IMR-90 (cell line): ENCODE results near the gene ANKRD11. TPM values are rescaled to one million over a fixed set of nuclear protein-coding genes. Genes with fewer than 3 reads are reported as not detected.

Experiments used
- ATAC-seq: fragments of 200-7000 bp; cut with Tn5 transposase; 2 replicates; pipeline ENCODE4 v1.9.1; 2020; ENCODE audit warnings: low read depth, mild to moderate bottlenecking, moderate library complexity
- BruUV-seq: library from RNA; stranded (reverse); fragments of 400-500 nt; replicated peaks from 2 replicates; lab custom pipeline; 2021; lab: Mats Ljungman, UMichigan
- CTCF ChIA-PET: fragments of 300-600 bp; formaldehyde crosslinking; extraction: SDS; loops from one replicate; lab custom pipeline; 2021; ENCODE audit warnings: antibody characterized with exemption; lab: Yijun Ruan, JAX
- POLR2A ChIA-PET: fragments of 300-600 bp; sonication (Branson Sonifier 250); formaldehyde crosslinking; loops from one replicate; lab custom pipeline; 2022; ENCODE audit warnings: antibody characterized with exemption; ENCODE audit not compliant: unreplicated experiment; lab: Charles Lee
- DNase-seq: peaks from one replicate; pipeline ENCODE4 v3.0.0; 2013
- H2AFZ ChIP-seq: replicated peaks from 2 replicates; pipeline ENCODE3; 2013; ENCODE audit warnings: low read length, mild to moderate bottlenecking; ENCODE audit not compliant: poor library complexity
- H2AK5ac ChIP-seq: 2 replicates; pipeline ENCODE4 v1.6.1; 2013; ENCODE audit warnings: low read depth, low read length, inconsistent platforms
- H2AK9ac ChIP-seq: replicated peaks from 2 replicates; pipeline ENCODE3; 2013; ENCODE audit warnings: mild to moderate bottlenecking, low read depth, low read length, moderate library complexity; ENCODE audit not compliant: poor library complexity
- H2BK120ac ChIP-seq: 2 replicates; pipeline ENCODE4 v1.6.1; 2013; ENCODE audit warnings: low read depth, low read length, inconsistent platforms
- H2BK15ac ChIP-seq: 3 replicates; pipeline ENCODE4 v1.6.1; 2013; ENCODE audit warnings: low read depth, low read length, inconsistent platforms
- H2BK20ac ChIP-seq: 2 replicates; pipeline ENCODE4 v1.6.1; 2013; ENCODE audit warnings: low read depth, mild to moderate bottlenecking, inconsistent platforms, low read length, moderate library complexity
- H2BK5ac ChIP-seq: 2 replicates; pipeline ENCODE4 v1.6.1; 2013; ENCODE audit warnings: mild to moderate bottlenecking, low read depth, low read length, inconsistent platforms; ENCODE audit not compliant: poor library complexity, severe bottlenecking
- H3K14ac ChIP-seq: replicated peaks from 2 replicates; pipeline ENCODE4 v1.6.1; 2013; ENCODE audit warnings: low read depth, low read length, inconsistent platforms
- H3K18ac ChIP-seq: 2 replicates; pipeline ENCODE4 v1.6.1; 2013; ENCODE audit warnings: low read depth, low read length, control low read depth
- H3K23ac ChIP-seq: 2 replicates; pipeline ENCODE4 v1.6.1; 2013; ENCODE audit warnings: low read depth, low read length, inconsistent platforms
- H3K27ac ChIP-seq: 2 replicates; pipeline ENCODE4 v1.5.1; 2013; ENCODE audit warnings: mild to moderate bottlenecking, control low read depth, low read length; ENCODE audit not compliant: insufficient read depth
- H3K27me3 ChIP-seq: 2 replicates; pipeline ENCODE4 v1.6.1; 2013; ENCODE audit warnings: low read length; ENCODE audit not compliant: control insufficient read depth, insufficient read depth
- H3K36me3 ChIP-seq: 2 replicates; pipeline ENCODE4 v1.6.1; 2013; ENCODE audit warnings: low read length, mixed read lengths; ENCODE audit not compliant: control insufficient read depth, insufficient read depth
- H3K4ac ChIP-seq: 2 replicates; pipeline ENCODE4 v1.6.1; 2013; ENCODE audit warnings: low read depth, low read length, inconsistent platforms
- H3K4me1 ChIP-seq: 2 replicates; pipeline ENCODE4 v1.6.1; 2013; ENCODE audit warnings: low read length, mixed read lengths; ENCODE audit not compliant: control insufficient read depth, insufficient read depth
- H3K4me2 ChIP-seq: 2 replicates; pipeline ENCODE4 v1.6.1; 2013; ENCODE audit warnings: low read depth, mild to moderate bottlenecking, control low read depth, low read length, moderate library complexity
- H3K4me3 ChIP-seq: 2 replicates; pipeline ENCODE4 v1.5.1; 2013; ENCODE audit warnings: low read depth, mild to moderate bottlenecking, control low read depth, low read length, moderate library complexity; ENCODE audit not compliant: insufficient read depth
- H3K56ac ChIP-seq: 2 replicates; pipeline ENCODE4 v1.6.1; 2013; ENCODE audit warnings: low read length, inconsistent platforms; ENCODE audit not compliant: insufficient read depth; ENCODE audit errors: extremely low read depth
- H3K79me1 ChIP-seq, 2 experiments: 2 replicates each; pipeline ENCODE4 v1.6.1; 2013; ENCODE audit warnings: low read length in 2 of 2, inconsistent platforms in 1 of 2, low read depth in 1 of 2
- H3K9ac ChIP-seq: 2 replicates; pipeline ENCODE4 v1.6.1; 2013; ENCODE audit warnings: low read depth, low read length, control low read depth
- H3K9me1 ChIP-seq: 2 replicates; pipeline ENCODE4 v1.6.1; 2013; ENCODE audit warnings: low read length, inconsistent platforms; ENCODE audit not compliant: insufficient read depth
- H3K9me3 ChIP-seq: 2 replicates; pipeline ENCODE4 v1.6.1; 2013; ENCODE audit warnings: low read length; ENCODE audit not compliant: control insufficient read depth, insufficient read depth
- H4K20me1 ChIP-seq: 2 replicates; pipeline ENCODE4 v1.6.1; 2013; ENCODE audit warnings: low read length, inconsistent platforms; ENCODE audit not compliant: insufficient read depth
- H4K5ac ChIP-seq: 2 replicates; pipeline ENCODE4 v1.6.1; 2013; ENCODE audit warnings: mild to moderate bottlenecking, low read depth, low read length, control low read depth
- H4K8ac ChIP-seq, 2 experiments: 2 replicates each; pipeline ENCODE4 v1.6.1; 2013; ENCODE audit warnings: low read depth in 2 of 2, low read length in 2 of 2, control low read depth in 1 of 2, inconsistent platforms in 1 of 2
- H4K91ac ChIP-seq: 2 replicates; pipeline ENCODE4 v1.6.1; 2013; ENCODE audit warnings: low read depth, low read length, inconsistent platforms; ENCODE audit not compliant: insufficient read depth
- BHLHE40 ChIP-seq: fragments of 150-350 bp; IDR thresholded peaks from 2 replicates; pipeline ENCODE4 v1.6.1; 2016; ENCODE audit warnings: mild to moderate bottlenecking, low read depth, low read length
- CEBPB ChIP-seq: IDR thresholded peaks from 2 replicates; pipeline ENCODE4 v1.6.1; 2012; ENCODE audit warnings: low read depth, low read length, improper control_type of control experiment
- CHD1 ChIP-seq: IDR thresholded peaks from 2 replicates; pipeline ENCODE4 v1.6.1; 2012; ENCODE audit warnings: low read depth, low read length, improper control_type of control experiment
- CTCF ChIP-seq: conservative IDR thresholded peaks from 2 replicates; pipeline ENCODE4 v1.5.1; 2012; ENCODE audit warnings: mild to moderate bottlenecking, low read depth, low read length, improper control_type of control experiment
- ELK1 ChIP-seq: fragments of 150-350 bp; IDR thresholded peaks from 2 replicates; pipeline ENCODE4 v1.6.1; 2016; ENCODE audit warnings: low read depth, mild to moderate bottlenecking, low read length, moderate library complexity, borderline replicate concordance
- FOS ChIP-seq: fragments of 150-350 bp; IDR thresholded peaks from 2 replicates; pipeline ENCODE4 v1.6.1; 2016; ENCODE audit warnings: low read depth, low read length
- MAFK ChIP-seq: IDR thresholded peaks from 2 replicates; pipeline ENCODE4 v1.6.1; 2012; ENCODE audit warnings: low read depth, low read length, improper control_type of control experiment
- MAZ ChIP-seq: IDR thresholded peaks from 2 replicates; pipeline ENCODE4 v1.6.1; 2012; ENCODE audit warnings: low read depth, mild to moderate bottlenecking, low read length, improper control_type of control experiment, moderate library complexity, borderline replicate concordance
- MXI1 ChIP-seq: IDR thresholded peaks from 2 replicates; pipeline ENCODE4 v1.6.1; 2012; ENCODE audit warnings: low read depth, mild to moderate bottlenecking, low read length, moderate library complexity, borderline replicate concordance
- NFE2L2 ChIP-seq: fragments of 150-350 bp; IDR thresholded peaks from 2 replicates; pipeline ENCODE4 v1.6.1; 2016; ENCODE audit warnings: low read depth, mild to moderate bottlenecking, low read length
- POLR2A ChIP-seq: IDR thresholded peaks from 2 replicates; pipeline ENCODE4 v1.6.1; 2012; ENCODE audit warnings: mild to moderate bottlenecking, low read depth, low read length
- RAD21 ChIP-seq: IDR thresholded peaks from 2 replicates; pipeline ENCODE4 v1.6.1; 2012; ENCODE audit warnings: low read length, improper control_type of control experiment
- RCOR1 ChIP-seq: IDR thresholded peaks from 2 replicates; pipeline ENCODE4 v1.6.1; 2012; ENCODE audit warnings: mild to moderate bottlenecking, low read length, improper control_type of control experiment; ENCODE audit not compliant: insufficient replicate concordance
- RFX5 ChIP-seq: IDR thresholded peaks from 2 replicates; pipeline ENCODE4 v1.8.0; 2012; ENCODE audit warnings: low read depth, mild to moderate bottlenecking, low read length, moderate library complexity
- SMC3 ChIP-seq: fragments of 150-350 bp; IDR thresholded peaks from 2 replicates; pipeline ENCODE4 v1.6.1; 2016; ENCODE audit warnings: low read depth, mild to moderate bottlenecking, antibody characterized with exemption, low read length, moderate library complexity
- USF2 ChIP-seq: fragments of 150-350 bp; IDR thresholded peaks from 2 replicates; pipeline ENCODE4 v1.6.1; 2017; ENCODE audit warnings: mild to moderate bottlenecking, antibody characterized with exemption, low read length, low read depth
- WGBS, 2 experiments: methylation state at CpG; one replicate each; pipeline versions ENCODE4 v1.1.5 to v1.1.7; 2013; ENCODE audit warnings: missing lambda C conversion rate in 2 of 2; ENCODE audit not compliant: insufficient read length in 1 of 2; ENCODE audit errors: extremely low coverage in 2 of 2; 5-methylcytosine and 5-hydroxymethylcytosine counted together
- dilution Hi-C: fragments of 300-500 bp; cut with HindIII; formaldehyde crosslinking; loops from one replicate; pipeline ENCODE4 v1.14.3; 2018; ENCODE audit warnings: low sequenced_read_pairs; ENCODE audit not compliant: unreplicated experiment
- in situ Hi-C: fragments of 300-500 bp; cut with MboI; formaldehyde crosslinking; loops from 3 replicates; pipeline ENCODE4 v1.14.3; 2019; ENCODE audit warnings: low sequenced_read_pairs, inconsistent platforms, mixed read lengths
- intact Hi-C: fragments of 100-400 bp; cut with micrococcal nuclease; formaldehyde crosslinking; loops from 2 replicates; pipeline ENCODE4 v1.10.0; 2022
- polyA plus RNA-seq, 3 experiments: library from polyadenylated mRNA; depleted of rRNA; stranded (reverse); fragments of >200 nt; gene quantifications; 2 replicates each; pipeline ENCODE4 v1.2.3, GENCODE V29; 2012; ENCODE audit warnings: low replicate concordance in 1 of 3
- total RNA-seq: library from RNA; depleted of rRNA; stranded (reverse); fragments of >200 nt; gene quantifications from 2 replicates; pipeline ENCODE4 v1.2.3, GENCODE V29; 2012

Gene ANKRD11
- total and polyA plus RNA-seq, 2 of the 4 experiments (the other 2 are of a cell fraction) = 46.8 to 71.9 TPM

DNA sequence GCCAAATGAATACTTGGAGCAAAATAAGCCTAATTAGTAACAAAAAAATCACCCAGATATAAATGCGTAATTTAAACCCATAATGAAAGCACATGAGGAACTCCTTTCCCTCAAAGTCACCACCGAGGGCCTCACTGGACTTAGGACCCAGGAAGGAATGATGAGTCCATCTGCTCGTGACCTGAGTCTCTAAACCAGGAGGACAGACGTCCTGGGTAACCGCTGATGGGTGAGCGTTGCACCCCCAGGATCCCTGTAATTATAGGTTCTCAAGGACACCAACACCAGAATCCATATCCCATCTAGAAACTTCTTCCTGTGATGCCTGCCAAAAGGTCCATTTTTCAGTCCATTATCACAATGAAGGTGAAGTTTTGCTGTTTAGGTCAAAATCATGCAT is 151.5 kb downstream of the ANKRD11 start:
- no peak overlapping the region for H2BK15ac ChIP-seq
- intact Hi-C loops (no loop called here), dilution Hi-C loops (no loop called here), in situ Hi-C loops (loop anchor here (10.0 kb wide), 1 partner anchor 166 kb away; the partner anchor contains the start of gene SPG7)
- no peaks in the 10 kb centered on the region for H3K36me3 ChIP-seq
- H2AK5ac ChIP-seq = no peak overlapping the region
- H4K8ac ChIP-seq = no peak overlapping the region
- WGBS, 2 experiments = 80% methylated on average over 1 of the region's 6 CpGs; no CpG with 5 or more reads in 1 of the 2 experiments
- H4K5ac ChIP-seq = no peak overlapping the region
- H3K4ac ChIP-seq = no peak overlapping the region
- H3K18ac ChIP-seq = no peak overlapping the region
- H2BK20ac ChIP-seq = no peak overlapping the region
- ChIA-PET POLR2A (interaction anchor here (0.6 kb wide), 1 partner anchor 15 kb away, joined by 9 read pairs; no protein-coding TSS in a partner anchor), CTCF (no interaction called here)
- no peak overlapping the region for H3K14ac ChIP-seq
- no peak overlapping the region for H2AK9ac ChIP-seq
- H3K9me1 ChIP-seq = peaks cover 49% of the 10 kb centered on the region
- no peak for ATAC-seq
- no peak overlapping the region for H3K27ac ChIP-seq
- TF ChIP-seq BHLHE40 = no peak
- no peak for TF ChIP-seq ELK1
- TF ChIP-seq SMC3 = no peak
- no peak for TF ChIP-seq FOS
- no peak for TF ChIP-seq MAZ
- TF ChIP-seq RCOR1 = no peak
- no peak for TF ChIP-seq POLR2A
- no peak for TF ChIP-seq MAFK
- TF ChIP-seq CHD1 = no peak
- TF ChIP-seq NFE2L2 = no peak
- no peak for TF ChIP-seq MXI1
- TF ChIP-seq USF2 = no peak
- no peak for TF ChIP-seq CTCF
- TF ChIP-seq CEBPB = no peak
- no peak for TF ChIP-seq RAD21
- no peak for TF ChIP-seq RFX5
- H4K20me1 ChIP-seq = peaks cover 98% of the 10 kb centered on the region
- H2AFZ ChIP-seq = no peak overlapping the region
- no peak overlapping the region for H2BK120ac ChIP-seq
- no peak overlapping the region for H4K91ac ChIP-seq
- no TSS peak for BruUV-seq
- no peak overlapping the region for H3K9ac ChIP-seq
- no peak overlapping the region for H3K4me3 ChIP-seq
- H3K9me3 ChIP-seq = no peaks in the 10 kb centered on the region
- H3K79me1 ChIP-seq = peaks cover 16 to 87% of the 10 kb centered on the region in 2 experiments; a peak in 3 of 4 replicates
- H3K56ac ChIP-seq = no peak overlapping the region
- no peak overlapping the region for H3K4me2 ChIP-seq
- peaks cover 20% of the 10 kb centered on the region for H3K4me1 ChIP-seq
- no peak overlapping the region for H3K23ac ChIP-seq
- no peaks in the 10 kb centered on the region for H3K27me3 ChIP-seq
- no peak overlapping the region for H2BK5ac ChIP-seq
- no peak for DNase-seq
